DMS53 treated with DMSO at 0.1 percent for 48 hours (cell line): ENCODE results near the gene MREG.
"Not testable (repeated sequence)": the region's sequence is repeated elsewhere in the genome, so short reads cannot be mapped to it uniquely, and the experiment has no call there.

Source experiments
- DNase-seq: peaks from one replicate; lab custom pipeline; 2025; ENCODE audit not compliant: unreplicated experiment; lab: John Stamatoyannopoulos, UW

The MREG gene

DNA sequence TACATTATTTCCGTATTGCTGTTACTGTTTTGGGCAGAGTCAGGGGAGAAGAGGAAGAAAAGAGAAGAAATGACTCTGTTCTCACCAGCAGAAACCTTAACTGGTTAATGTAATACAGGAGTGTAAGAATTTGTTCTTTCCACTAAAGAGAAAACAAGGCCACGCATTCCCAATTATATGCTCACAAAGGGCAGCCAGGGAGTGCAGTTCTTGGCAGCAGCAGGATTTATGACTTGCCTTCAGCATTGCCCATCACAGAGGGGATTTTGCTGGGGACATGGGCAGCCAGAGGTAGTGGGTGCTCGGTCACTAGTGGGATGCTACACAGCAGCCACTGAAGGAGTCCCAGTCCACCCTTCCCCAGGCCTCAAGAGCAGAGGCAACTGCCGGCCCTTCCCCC is 18.4 kb downstream of the MREG start:
- no peak for DNase-seq

DNA sequence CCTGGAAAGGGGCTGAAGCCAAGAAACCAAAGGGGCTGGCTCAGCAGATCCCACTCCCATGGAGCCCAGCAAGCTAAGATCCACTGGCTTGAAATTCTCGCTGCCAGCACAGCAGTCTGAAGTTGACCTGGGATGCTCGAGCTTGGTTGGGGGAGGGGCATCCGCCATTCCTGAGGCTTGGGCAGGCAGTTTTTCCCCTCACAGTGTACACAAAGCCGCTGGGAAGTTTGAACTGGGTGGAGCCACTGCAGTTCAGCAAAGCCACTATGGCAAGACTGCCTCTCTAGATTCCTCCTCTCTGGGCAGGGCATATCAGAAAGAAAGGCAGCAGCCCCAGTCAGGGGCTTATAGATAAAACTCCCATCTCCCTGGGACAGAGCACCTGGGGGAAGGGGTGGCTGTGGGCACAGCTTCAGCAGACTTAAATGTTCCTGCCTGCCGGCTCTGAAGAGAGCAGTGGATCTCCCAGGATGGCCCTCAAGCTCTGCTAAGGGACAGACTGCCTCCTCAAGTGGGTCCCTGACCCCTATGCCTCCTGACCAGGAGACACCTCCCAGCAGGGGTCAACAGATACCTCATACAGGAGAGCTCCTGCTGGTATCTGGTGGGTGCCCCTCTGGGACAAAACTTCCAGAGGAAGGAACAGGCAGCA is 24.7 kb downstream of the MREG start:
- not testable (repeated sequence) for DNase-seq

DNA sequence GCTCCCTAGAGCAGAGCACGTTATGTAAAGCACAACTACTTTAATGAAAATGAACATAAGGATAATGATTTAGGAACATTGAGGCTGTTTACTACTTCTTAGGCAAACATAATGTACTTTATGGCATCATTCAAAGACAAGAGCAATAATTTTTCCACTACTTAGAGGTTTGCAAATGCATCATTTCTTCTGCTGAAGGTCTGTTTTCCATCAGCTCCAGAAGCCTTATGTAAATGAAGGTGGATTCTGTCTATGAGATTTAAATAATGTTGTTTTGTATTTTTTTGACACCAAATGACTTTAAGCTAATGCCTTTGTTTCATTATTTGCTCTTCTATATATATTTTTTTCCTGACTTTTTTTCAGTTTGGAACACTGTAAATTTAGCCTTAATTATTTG is 28.1 kb downstream of the MREG start:
- DNase-seq: no peak

- no peak for DNase-seq
Measured at GRCh38 chr2:215984661-215985060, 28.7 kb downstream of the MREG start.

- no peak for DNase-seq
Measured at GRCh38 chr2:215983581-215984351, 29.6 kb downstream of the MREG start.

DNA sequence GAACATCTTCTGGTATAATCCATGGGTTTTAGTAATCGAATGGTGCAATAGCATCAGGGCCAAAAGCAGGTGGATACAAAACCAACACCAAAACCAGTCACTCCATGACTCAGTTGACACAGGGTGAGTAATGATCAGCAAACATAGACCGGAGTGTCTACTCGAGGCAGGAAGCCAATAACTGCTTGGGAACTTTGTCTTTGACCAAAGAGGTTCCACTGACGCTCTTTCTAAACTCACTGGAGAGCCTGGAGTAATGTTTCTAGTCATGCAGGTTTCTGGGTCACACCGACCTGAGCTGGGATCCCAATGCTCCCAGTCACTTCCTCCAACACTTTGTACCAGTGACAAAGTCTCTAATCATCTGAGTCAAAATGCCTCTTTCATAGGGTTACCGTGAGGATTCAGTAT is 30.9 kb downstream of the MREG start:
- DNase-seq: peak; percentile 92

GRCh38 chr2:215981115-215981514 is 32.2 kb downstream of the MREG start:
- DNase-seq: no peak

GRCh38 chr2:215979620-215980019 is 33.7 kb downstream of the MREG start:
- no peak for DNase-seq

DNA sequence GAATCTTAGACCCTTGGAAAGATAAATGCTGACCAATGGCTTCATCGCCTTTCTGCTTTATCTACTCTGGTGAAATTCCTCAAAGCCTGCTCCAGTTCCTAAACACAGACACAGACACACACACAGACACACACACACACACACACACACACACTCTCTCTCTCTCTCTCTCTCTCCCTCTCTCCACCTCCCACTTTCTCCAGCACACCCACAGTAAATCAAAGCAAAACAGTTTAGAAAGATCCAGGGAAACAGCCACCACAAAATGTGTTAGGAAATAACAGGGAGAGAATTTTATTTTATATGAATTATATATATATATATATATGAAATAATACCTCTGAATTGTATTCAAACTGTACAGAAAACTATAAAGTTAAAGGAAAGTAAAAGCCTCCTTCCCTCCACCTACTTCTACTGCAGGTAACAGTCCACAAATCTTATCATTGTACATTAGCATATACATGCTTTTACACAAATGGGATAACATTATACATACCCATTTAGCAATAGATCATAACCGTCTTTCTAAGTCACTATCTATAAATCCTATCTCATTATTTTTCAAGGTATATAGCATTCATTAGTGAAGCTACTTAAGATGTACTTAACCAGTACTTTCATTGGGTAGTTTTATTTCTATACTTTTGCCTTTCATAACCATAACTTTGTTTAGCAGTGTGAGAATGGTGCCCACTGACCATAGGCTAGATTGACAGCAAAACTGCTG is 38.5 kb downstream of the MREG start:
- no peak for DNase-seq

DNA sequence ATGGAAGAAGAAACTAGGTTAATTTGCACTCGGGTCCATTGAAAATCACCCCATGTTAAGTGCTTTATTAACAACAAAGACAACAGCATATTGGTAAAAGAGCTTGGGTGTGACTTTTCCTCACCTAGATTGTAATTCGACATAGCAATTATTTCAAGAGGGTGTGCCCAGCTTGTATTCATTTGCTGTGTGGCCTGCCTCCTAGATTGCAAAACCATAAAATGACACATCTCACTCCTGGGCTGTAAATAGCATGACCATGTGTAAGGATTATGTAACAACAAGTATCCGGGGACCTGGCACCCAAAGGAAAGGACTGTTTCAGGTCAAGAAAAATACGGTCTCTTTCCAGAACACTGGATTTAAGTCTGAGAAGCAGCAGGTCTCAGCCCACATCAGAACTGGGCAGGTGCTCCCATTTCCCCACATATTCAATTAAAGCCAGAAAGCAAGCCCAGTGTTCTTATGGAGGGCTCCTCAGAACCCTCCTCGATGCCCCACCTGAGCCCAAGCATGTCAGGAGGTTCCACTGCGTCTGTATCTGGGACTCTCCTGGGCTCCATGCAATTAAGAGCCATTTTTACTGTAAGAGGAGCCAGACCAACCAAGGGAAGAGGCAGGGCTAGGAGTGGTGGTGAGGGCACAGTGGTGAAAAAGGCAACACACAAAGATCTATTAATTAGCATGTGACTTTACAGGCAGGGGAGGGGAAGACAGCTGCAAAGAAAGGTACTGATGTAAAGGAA is 39.2 kb downstream of the MREG start:
- no peak for DNase-seq

GRCh38 chr2:215973145-215973792 is 40.1 kb downstream of the MREG start:
- DNase-seq: no peak

- no peak for DNase-seq
Measured at GRCh38 chr2:215971671-215972070, 41.7 kb downstream of the MREG start.

GRCh38 chr2:215970894-215971293 is 42.5 kb downstream of the MREG start:
- DNase-seq: not testable (repeated sequence)

DNA sequence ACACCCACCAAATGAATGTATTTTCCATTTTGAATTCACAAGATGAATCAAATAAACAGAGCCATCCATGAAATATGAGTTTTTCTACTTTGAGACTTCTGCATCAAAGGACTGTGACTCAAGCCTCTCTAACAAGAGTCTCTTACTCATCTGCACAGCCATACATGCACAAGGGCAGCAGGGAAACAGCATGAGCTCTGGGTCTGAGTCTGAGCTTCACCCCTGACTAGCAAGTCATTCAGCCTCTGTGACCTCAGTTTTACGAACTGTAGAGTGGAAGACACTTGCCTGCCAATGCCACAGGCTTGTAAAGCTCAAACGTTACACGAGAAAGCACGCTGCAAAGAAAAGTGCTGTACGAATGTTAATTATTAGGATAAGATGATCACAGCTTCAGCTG is 42.9 kb downstream of the MREG start:
- DNase-seq: no peak

DNA sequence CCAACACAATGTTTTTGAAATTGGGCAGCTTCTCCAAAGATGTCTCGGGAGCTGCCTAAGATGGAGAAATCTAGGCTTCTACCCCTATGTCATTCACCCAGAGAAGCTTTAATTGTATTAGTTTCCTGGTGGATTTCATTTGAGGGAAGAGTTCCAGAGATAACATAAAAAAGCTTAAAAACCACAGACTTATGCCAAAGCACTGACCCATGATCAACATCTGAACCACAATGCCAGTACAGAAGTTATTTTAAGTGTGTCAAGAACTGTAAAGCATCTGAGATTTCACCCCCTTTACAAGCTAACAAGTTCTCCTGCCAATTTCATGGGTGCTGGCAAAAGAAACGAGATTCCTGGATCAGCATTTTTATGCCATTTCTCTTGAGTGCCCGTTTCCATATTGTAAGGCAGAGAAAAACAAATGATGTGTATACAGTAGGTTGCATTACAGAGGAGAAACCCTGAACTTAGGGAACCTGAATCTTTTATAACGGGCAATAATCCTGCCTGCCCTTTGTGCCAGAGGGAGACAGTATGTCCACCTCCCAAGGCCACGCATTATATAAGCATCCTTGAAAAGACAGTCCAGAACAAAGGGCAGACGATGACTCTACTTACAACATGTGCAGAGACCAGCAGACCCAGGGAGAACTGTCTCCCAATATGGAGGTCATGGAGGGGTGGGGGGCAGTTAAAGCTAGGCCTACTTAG is 44.1 kb downstream of the MREG start:
- DNase-seq: no peak

DNA sequence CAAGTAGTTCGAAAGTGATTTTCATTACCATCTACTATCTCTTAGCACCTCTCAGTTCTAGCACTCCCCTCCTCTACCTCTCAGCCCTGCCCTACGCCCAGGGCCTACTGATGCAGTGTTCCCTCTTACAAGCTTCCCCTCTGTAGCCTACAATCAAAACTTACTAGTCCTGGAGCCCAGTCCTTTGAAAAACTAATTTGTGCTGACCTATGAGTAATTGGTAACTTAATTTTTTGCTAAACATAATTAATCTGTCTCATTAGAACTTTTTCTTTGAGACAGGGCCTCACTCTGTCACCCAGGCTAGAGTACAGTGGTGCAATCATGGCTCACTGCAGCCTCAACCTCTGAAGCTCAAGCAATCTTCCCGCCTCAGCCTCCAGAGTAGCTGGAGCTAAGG is 44.9 kb downstream of the MREG start:
- DNase-seq: no peak

- no peak for DNase-seq
Measured at GRCh38 chr2:215967590-215968378, 45.6 kb downstream of the MREG start.

DNA sequence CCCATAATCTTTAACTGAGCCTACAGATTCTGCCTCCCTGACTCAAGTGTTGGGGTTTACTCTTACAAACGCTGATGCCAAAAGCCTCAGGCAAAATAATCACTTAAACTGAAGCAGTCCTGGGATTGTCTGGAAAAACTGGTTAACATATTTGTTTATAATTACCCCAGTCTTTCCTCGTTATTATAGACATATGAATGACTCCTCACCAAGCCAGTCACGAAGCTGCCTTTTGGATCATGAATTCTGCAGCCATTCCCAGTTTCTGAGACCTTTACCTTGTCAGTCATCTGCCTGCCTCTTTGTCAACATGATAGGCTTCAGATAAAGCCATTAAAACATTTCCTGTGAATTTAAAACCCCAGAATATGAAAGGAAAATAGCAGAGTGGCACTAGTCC is 46.4 kb downstream of the MREG start:
- no peak for DNase-seq

GRCh38 chr2:215966274-215966673 is 47.1 kb downstream of the MREG start:
- no peak for DNase-seq
